NCI-H226 (cell line): ENCODE measurements around the gene PRDX5.

Experiments used
- DNase-seq: peaks from one replicate; pipeline ENCODE4 v3.0.0-alpha.2; 2015

Gene PRDX5

DNA sequence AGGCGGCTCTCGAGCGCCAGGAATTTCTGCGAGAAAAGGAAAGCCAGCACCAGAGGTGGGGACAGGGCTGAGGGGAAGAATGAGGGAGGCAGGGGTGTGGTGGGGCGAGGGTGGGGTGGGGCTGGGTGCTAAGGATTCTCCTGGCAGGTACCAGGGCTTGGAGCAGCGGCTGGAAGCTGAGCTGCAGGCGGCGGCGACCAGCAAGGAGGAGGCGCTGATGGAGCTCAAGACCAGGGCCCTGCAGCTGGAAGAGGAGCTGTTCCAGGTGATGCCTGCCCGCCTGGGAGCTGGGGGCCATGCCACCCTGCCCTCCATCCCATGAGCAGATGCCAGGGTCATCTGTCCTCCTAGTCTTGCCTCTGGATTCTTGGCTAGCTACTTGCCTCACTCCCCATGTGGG lies 31.5 kb downstream of the PRDX5 start:
- DNase-seq, result no peak

DNA sequence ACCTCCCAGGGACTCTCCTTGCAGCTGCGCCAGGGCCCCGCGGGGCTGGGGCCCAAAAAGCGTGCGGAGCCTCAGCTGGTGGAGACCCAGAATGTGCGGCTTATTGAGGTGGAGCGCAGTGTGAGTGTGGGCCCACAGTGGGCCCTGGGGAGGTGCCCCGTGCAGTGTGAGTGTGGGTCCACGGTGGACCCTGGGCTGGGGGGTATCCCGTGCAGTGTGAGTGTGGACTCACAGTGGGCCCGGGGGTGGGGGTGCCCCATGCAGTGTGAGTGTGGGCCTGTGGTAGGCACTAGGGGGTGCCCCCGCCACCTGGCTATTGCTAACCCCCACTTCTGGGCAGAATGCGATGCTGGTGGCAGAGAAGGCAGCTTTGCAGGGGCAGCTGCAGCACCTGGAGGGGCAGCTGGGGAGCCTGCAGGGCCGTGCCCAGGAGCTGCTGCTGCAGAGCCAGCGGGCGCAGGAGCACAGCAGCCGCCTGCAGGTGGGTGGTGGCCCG lies 33.3 kb downstream of the PRDX5 start:
- no peak for DNase-seq

DNA sequence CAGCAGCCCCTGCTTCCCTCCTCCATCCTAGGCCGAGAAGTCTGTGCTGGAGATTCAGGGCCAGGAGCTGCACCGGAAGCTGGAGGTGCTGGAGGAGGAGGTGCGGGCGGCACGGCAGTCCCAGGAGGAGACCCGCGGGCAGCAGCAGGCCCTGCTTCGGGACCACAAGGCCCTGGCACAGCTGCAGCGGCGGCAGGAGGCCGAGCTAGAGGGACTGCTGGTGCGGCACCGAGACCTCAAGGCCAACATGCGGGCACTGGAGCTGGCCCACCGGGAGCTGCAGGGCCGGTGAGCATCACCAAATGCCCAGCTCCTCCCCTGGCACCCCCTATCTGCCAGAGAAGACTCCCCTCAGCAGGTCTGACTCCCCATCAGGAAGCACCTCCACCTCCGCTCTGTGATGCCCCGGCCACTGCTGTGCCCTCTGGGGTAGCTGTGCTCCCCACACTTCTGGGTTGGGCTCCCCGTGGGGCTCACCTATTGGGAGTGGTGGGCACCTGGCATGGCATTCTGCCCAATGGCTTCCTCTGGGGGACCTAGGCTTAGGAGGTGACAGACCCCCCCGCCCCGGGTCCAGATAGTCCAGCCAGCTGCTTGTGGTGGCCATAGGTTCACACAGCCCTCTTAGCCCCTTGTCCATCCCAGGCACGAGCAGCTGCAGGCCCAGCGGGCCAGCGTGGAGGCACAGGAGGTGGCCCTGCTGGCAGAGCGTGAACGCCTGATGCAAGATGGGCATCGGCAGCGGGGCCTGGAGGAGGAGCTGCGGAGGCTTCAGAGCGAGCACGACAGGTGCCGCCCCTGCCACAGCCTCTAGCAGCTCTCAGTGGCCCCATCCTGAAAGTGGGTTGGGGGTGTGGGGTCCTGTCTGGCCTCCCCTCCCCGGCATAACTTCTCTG lies 34.4 kb downstream of the PRDX5 start:
- no peak for DNase-seq

DNA sequence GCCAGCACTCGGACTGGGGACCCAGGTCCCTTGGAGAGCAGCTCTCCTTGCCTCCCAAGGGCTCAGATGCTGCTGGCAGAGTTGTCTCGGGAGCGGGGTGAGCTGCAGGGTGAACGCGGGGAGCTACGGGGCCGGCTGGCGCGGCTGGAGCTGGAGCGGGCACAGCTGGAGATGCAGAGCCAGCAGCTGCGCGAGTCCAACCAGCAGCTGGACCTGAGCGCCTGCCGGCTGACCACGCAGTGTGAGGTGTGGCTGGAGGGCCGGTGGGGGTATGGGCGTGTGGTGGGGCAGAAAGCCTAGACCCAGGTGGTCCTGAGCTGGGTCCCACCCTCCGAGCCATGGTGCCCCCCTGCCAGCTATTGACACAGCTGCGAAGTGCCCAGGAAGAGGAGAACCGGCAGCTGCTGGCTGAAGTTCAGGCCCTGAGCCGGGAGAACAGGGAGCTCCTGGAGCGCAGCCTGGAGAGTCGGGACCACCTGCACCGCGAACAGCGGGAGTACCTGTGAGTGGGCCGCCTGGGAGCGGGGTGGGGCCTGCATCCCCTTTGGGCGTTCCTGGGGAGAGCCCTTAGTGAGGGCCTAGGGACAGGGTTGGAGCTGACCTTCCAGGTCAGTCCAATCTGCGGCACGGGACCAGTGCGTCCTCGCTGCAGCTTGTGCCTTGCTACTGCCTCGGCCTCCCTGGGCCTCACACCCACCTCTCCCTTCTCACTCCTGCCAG lies 35.2 kb downstream of the PRDX5 start:
- no peak for DNase-seq

DNA sequence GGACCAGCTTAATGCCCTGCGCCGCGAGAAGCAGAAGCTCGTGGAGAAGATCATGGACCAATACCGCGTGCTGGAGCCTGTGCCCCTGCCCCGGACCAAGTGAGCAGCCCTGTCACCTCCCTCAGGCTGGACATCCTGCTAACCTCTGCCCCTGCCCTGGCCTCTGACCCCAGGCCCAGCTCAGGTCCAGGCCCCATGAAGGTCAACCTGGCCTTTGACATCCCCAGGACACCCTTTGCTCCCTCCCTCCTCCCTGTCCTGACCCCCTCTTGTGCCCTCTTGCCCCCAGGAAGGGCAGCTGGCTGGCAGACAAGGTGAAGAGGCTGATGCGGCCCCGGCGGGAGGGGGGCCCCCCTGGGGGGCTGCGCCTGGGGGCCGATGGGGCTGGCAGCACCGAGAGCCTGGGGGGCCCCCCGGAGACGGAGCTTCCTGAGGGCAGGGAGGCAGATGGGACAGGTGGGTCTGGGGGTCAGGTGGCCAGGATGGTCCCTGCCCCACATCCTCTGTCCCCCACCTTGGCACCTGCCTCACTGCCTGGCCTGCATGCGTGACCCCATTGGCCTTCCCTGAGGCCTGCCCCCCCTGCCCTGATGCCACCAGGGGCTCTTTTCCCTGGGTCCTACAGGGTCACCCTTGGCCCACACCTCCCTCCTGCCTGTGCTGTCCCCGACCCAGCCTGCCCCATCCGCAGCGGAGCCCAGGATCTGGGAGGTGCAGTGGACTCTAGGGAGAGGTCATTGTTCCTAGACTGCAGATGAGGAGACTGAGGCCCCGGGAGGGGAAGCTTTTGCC lies 36.0 kb downstream of the PRDX5 start:
- DNase-seq, result no peak

DNA sequence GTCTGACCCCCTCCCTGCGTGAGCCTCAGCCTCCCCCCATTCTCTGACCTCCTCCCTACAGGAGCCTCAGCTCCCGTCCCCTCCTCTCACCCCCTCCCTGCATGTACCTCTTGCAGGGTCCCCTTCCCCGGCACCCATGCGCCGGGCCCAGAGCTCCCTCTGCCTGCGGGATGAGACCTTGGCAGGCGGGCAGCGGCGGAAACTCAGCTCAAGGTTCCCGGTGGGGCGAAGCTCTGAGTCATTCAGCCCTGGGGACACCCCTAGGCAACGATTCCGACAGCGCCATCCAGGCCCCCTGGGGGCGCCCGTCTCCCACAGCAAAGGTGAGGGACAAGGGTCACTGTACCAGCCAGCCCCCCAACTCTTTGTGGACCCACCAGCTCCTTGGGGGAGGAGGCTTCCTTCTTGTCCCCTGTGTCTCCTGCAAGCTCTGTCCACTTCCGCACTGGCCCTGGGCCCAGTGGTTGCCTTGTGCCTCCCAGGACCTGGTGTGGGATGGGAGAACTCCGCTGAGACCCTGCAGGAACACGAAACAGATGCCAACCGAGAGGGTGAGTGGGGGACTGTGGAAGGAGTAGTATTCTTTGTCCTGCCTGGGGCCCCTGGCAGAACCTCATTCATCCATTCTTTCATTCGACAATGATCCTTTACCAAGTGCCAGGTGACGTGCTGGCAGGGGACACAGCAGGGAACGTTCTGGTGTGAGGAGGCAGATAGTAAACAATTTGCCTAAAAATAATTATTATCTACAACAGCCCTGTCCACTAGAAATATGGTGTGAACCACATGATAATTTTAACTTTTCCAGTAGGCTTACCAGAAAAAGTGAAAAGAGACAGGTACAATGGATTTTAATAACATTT lies 37.4 kb downstream of the PRDX5 start:
- DNase-seq, result peak; percentile 79

DNA sequence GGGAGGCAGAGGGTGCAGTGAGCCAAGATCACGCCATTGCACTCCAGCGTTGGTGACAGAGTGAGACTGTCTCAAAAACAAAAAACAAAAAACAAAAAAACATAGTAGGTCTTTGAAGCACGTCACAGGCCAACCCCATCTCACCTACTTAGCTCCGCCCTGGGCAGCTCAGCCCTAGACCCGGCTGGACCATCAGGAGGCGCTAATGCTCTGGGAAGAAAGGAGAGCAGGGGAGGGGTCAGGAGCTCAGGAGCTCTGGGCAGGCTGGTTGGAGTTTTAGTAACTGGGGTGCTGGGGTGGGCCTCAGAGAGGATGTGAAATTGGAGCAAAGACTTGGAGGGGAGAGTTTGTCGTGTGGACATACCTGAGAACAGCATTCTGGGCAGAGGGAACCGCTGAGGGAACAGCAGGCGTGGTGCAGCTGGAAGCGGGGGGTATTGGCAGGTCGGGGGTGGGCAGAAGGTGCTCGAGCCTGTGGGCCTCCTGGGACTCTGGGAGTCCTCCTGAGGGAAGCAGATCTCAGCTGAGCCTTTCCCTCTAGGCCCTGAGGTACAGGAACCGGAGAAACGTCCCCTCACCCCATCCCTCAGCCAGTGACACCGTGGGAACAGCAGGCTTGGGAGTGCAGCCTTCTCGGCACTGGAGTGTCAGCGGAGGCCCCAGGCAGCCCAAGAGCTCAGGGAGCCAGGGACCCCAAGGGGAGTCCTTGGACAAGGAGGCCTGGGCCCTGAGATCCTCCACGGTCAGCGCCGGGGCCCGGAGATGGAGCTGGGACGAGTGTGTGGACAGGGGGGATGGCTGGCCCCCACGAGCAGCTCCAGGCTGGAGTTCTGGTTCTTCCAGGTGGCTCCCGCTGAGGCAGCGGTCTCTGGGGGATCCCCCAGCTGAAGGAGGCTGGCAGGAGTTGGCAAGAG lies 38.8 kb downstream of the PRDX5 start:
- peak; percentile 46 for DNase-seq

DNA sequence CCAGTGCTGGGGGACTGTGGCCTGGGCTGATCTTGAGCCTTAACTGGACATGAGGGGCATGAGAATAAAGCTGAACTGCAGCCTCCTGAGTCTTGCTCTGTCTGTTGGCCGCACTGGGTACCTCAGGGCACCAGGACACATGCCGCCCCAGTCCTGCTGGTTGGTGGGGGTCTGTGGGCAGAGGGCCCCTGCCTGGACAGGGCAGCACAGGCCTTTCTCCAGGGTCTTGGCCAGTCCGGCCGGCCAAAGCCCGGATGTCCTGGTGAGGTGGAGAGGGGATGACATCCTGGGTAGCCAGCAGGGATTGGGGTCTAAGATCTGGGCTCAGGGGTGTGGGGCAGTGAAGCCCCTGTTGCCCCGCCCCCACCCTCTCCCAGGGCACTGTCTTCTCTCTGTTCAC lies 39.5 kb downstream of the PRDX5 start:
- no peak for DNase-seq

DNA sequence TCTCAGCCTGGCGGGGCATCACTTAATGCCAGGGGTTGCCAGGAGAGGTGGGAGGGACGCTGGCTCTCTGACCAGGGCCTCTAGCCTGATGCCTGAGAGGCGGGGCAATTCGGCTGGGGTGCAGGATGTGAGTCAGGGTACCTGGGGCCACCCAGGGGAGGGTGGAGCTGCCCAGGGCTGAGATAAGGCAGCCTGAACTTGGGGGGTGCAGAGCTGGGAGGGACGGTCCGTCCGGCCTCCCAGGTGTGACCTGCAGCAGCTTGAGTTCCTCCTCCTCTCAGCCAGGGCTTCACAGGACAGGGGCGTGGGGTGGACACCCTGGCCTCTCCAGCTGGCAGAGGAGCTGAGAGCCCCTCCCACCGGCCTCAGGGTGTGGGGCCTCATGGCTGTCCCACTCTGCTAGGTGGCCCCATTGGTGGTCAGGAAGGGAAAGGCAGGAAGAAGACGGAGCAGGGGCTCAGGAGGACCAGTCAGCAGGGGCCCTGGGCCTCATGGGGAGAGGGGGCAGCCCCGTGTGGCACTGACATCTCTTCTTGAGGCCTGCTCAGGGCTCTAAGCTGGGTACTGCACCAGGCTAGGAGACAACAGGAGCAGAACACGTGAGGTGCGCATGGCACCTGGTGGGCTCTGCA lies 40.1 kb downstream of the PRDX5 start:
- peak; percentile 93 for DNase-seq

DNA sequence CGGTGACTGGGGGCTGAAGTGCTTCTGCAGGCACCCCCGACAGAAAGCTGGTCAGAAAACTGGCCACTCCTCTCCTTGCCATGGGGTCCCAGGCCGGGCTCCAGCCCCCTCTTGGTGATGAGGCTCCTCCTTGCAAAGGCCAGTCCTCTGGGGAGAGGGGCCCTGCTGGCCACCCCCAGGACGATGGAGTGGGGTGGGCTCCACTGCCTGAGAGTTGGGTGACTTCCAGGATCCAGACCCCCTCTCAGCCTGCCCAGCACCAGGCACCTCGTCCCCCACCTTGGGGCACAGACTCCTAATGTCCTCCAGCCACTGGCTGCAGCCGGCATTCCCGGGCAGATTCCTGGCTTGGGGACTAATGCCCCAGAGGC lies 40.6 kb downstream of the PRDX5 start:
- no peak for DNase-seq

DNA sequence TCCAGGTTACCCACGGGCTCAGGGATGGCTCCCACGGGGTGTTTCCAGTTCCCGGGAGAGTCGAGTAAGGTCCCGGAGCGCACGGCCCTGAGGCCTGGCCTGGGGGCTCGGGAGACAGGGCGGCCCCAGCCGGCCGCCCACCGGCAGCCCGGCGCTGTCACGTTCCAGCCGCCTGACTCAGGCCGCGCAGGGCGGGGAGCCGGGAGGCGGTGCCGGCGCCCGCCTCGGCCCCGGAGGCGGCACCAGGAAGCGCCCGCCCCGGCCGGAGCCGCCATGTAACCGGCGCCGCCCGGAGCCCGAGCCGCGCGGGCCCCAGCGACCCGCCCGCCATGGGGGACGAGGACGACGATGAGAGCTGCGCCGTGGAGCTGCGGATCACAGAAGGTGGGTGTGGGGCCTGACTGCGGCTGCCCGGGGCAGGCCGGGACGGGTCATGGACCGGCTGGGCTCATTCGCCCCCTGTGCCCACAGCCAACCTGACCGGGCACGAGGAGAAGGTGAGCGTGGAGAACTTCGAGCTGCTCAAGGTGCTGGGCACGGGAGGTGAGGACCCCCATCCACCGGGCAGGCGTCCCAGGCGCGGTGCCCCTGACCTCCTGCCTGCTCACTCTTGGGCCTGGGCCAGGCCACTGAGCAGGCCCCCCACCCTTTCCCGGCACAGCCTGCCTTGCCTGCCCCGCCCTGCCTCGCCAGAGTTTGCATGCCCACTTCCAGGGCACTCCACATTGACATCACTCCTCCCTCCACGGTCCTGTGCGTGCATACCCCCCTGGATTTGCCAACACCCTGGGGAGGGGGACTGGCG lies 41.2 kb downstream of the PRDX5 start, which contains the start of gene RPS6KA4:
Gene RPS6KA4, plus strand, starts transcription at position 256 of the 805 bp plus-strand sequence. Its CDS starts 74 bp downstream, at position 330.
- peak; percentile 61 for DNase-seq

DNA sequence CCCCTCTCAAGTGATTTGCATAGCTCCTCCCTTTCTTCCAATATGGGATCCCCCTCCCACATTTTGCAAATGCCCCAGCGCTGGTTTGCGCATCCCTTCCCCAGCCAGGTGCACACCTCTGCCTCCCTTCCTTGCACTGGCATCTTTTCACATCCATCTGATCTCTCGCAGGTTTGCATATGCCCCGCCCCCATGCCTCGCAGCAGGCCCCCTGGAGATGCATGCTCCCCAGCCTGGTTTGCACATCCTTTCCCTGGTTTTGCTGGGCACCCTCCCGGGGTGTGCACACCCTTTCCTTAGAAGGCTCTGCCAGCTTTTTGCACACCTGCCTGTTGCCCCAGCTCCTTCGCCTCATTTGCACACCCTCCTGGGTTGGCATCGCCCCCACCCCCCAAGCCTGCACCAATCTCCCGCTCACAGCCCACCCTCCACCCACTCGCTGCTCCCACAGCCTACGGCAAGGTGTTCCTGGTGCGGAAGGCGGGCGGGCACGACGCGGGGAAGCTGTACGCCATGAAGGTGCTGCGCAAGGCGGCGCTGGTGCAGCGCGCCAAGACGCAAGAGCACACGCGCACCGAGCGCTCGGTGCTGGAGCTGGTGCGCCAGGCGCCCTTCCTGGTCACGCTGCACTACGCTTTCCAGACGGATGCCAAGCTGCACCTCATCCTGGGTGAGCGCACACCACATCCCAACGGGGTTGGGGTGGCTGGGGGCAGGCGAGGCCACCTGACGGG lies 42.0 kb downstream of the PRDX5 start:
- DNase-seq, result no peak

DNA sequence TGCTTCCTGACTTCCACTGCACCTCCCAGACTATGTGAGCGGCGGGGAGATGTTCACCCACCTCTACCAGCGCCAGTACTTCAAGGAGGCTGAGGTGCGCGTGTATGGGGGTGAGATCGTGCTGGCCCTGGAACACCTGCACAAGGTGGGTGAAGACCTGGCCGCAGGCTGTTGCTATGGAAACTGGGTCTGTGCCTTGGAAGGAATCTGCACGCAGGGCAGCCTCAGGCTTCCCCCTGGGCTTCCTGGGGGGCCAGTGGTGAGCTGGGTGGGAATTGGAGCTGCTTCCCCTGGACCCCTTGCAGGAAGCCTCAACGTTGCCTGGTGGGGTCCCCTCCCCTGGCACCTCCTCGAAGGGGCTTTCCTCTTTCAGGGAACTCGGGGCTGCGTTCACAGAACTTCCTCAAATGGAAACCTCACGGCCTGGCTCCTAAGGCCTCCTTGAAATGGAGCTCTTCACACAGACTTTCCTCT lies 42.6 kb downstream of the PRDX5 start:
- DNase-seq, result no peak

DNA sequence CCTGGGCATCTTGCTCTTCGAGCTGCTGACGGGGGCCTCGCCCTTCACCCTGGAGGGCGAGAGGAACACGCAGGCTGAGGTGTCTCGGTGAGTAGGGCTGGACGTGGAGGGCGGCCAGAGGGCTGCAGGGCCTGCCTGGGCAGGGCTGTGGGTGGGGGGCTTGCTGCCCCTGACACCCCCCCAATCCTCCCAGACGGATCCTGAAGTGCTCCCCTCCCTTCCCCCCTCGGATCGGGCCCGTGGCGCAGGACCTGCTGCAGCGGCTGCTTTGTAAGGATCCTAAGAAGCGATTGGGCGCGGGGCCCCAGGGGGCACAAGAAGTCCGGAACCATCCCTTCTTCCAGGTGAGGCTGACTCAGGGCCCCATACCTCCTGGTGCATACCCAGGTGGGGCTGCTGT lies 43.7 kb downstream of the PRDX5 start:
- no peak for DNase-seq

DNA sequence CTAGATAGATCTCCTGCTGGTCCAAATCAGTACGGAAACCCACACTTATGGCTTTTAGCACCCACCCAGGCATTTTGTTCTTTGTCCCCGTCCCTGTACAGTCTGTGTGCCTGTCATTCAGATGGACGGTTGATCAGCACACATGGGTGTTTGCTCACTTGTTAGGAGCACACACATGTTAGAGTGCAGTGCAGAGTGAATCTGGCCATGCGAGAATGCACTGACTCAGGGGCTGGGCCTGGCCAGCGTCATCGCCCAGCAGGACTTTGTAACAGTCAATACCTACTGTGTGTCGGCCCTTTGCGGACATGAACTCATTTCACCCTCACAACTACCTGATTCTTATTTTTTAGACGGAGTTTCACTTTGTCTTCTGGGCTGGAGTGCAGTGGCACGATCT lies 44.4 kb downstream of the PRDX5 start:
- no peak for DNase-seq

DNA sequence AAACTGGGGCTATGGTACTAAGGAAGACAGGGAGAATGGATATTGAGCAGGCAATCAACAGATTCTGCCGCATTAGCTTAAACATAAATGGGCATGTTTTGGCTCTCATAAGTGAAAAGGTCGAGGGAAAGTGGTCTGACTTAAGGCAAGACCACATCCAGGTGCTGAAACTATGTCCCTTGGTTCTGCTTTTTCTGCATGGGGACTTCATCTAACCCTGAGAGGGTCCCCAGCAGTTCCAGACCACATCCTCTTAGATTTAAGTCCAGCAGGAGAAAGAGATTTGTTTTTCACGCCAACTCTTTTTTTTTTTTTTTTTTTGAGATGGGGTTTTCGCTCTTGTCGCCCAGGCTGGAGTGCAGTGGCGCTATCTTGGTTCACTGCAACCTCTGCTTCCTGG lies 46.5 kb downstream of the PRDX5 start:
- no peak for DNase-seq

DNA sequence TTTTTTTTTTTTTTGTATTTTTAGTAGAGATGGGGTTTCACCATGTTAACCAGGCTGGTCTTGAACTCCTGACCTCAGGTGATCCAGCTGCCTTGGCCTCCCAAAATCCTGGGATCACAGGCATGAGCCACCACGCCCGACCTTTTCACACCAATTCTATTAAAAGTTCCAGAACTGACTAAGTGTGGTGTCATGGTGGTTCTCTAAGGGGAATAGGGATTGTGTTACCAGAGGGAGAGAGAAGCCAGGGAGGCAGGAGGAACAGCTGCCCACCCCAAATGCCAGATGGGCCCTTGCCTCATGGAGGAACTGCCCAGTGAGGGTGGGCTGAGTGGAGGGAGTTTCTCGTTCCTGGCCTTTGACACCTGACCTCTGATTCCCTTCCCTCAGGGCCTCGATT lies 47.0 kb downstream of the PRDX5 start:
- no peak for DNase-seq

DNA sequence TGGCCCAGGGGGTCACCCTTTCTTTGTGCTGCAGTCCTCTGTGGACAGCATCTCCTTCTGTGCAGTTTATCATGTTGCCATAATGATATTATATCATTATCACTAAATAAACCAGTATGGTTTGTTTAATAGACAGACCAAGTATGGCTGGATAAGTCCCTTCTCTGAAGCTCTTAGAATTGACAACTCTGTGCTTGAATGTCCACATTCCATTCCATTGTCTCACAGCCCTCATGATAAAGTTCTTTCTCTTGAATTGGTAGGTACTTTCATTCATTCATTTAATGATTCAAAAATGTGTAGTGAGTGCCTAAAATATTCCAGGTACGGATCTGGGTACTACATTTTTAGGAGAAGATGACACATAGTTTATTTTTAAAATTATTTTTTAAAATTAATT lies 48.8 kb downstream of the PRDX5 start:
- DNase-seq, result no peak
